Activated T-cell treated with anti-CD3 and anti-CD28 coated beads, Interleukin-2, amount 50 U/mL, for 24 hours (primary cell): ENCODE results near the gene HOXB4.

Source experiments
- DNase-seq: peaks from one replicate; pipeline ENCODE4 v3.0.0-alpha.2; 2020
- H3K27ac Mint-ChIP-seq: 2 replicates; pipeline ENCODE4 v1.8.0; 2020; ENCODE audit warnings: mild to moderate bottlenecking, mixed read lengths
- H3K27me3 Mint-ChIP-seq: 2 replicates; pipeline ENCODE4 v1.8.0; 2020; ENCODE audit warnings: mixed read lengths
- H3K36me3 Mint-ChIP-seq: 2 replicates; pipeline ENCODE4 v1.8.0; 2020; ENCODE audit warnings: low read depth, mixed read lengths
- H3K4me1 Mint-ChIP-seq: 2 replicates; pipeline ENCODE4 v1.8.0; 2020; ENCODE audit warnings: low read depth, mixed read lengths
- H3K4me3 Mint-ChIP-seq: 2 replicates; pipeline ENCODE4 v1.8.0; 2020; ENCODE audit warnings: mild to moderate bottlenecking, moderate library complexity, mixed read lengths
- H3K9me3 Mint-ChIP-seq: 2 replicates; pipeline ENCODE4 v1.8.0; 2020; ENCODE audit warnings: mixed read lengths

HOXB4 gene

DNA sequence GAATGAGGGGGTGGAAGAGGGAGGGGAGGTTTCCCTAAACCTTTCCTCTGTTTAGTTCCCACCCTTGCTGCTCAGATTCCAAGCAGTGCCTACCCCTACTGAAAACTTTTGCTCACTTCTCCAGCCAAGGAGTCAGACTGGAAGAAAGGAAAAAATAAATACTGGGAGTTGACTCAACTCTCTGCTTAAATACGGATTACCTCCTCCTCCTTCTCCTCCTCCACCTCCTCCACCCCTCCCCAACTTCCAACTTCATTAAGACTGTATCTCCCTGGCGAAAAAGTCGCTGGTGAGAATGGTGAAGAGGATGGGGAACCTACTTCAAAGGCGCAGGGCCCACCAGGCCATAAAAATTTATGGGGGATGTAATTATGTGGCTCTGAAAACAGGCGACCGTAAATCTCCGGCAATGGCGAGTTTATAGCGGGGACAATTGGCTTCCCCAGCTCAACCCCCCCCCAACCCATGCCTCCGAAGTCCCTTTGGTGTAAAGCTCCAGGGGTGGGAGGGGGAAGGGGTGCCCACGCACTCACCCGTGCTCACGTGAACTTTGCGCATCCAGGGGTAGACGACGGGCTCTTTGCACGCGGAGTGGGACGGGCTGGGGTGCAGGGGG, 712 bp downstream of the HOXB4 start:
- Mint-ChIP-seq H3K27ac (peak overlapping the region; percentile 38), H3K27me3 (peaks cover 62% of the 10 kb centered on the region), H3K36me3 (no peaks in the 10 kb centered on the region), H3K9me3 (no peaks in the 10 kb centered on the region), H3K4me3 (peak overlapping the region; percentile 75), H3K4me1 (peaks cover 47% of the 10 kb centered on the region)
- peak; percentile 42 for DNase-seq

DNA sequence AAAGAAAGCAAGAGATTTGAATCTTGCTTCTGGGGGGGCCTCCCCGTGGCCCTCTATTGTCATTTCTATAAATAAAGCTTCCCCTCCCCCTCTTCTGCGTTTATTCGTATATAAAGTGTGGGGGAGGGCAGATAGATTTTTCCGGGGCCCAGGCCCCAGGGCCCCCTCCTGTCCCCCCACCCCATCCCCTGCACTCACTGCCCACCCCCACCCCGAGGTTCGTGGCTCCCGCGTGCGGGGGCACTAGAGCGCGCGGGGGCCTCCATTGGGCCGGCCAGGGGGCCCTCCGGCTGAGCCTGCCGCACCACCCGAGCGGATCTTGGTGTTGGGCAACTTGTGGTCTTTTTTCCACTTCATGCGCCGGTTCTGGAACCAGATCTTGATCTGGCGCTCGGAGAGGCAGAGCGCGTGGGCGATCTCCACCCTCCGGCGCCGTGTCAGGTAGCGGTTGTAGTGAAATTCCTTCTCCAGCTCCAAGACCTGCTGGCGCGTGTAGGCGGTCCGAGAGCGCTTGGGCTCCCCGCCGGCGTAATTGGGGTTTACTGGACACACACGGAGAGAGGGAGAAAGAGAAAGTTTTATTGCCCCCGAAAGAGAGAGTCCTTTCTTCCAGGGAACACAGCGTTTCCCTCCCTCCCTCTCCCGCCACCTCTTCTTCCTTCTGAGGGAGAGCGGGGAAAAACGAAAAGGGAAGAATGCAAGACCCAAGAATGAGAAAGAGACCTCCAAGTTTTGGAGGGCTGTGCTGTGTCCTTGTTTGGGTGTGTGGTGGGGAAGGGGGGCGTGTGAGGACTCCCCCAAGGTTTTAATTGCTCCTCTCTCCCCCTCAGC, 1.5 kb downstream of the HOXB4 start:
- H3K27me3 Mint-ChIP-seq = peaks cover 56% of the 10 kb centered on the region
- peak overlapping the region; percentile 29 for H3K27ac Mint-ChIP-seq
- DNase-seq = no peak

DNA sequence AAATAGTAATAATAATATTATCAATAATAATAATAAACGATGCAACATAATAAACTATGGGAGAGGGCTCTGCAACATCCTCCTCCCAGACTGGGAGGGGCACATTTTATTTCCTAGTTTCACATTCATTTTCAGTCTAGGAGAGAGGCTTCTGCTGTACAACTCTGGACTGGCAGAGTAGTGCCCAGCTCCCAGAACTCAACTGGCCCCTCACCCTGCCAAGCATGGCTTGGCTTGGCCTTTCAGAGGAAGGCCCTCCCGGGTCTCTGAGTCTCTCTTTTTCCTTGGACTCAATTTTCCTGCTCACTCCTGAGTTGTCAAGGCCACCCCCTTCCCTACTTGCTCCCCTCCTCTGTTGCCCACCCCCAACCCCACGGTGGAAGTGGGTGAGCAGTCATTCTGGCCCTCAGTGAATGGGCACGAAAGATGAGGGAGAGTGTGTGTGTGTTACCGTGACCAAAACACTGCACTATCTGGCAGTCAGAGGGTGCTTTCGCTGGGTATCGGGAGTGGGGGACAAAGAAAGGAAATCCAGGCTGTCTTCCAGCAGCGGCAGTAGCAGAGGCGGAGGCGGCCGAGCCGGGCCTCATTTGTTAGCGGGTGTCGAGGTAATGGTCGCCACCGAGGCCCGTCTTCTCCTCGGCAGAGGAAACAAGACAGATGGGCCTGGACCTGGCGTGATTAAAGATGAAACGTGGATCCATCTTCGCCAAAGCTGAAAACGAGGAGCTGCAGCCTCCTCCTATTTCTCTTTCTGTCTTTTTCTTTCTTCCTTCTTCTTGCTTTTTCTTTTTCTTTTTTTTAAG, 2.3 kb downstream of the HOXB4 start:
- Mint-ChIP-seq H3K4me1 (peaks cover 35% of the 10 kb centered on the region), H3K27ac (no peak overlapping the region), H3K27me3 (peaks cover 48% of the 10 kb centered on the region), H3K9me3 (no peaks in the 10 kb centered on the region), H3K4me3 (no peak overlapping the region), H3K36me3 (no peaks in the 10 kb centered on the region)
- no peak for DNase-seq

More for the DNA sequence above, 1.5 kb downstream of the HOXB4 start:
- Mint-ChIP-seq H3K36me3 (no peaks in the 10 kb centered on the region), H3K9me3 (no peaks in the 10 kb centered on the region), H3K4me3 (peak overlapping the region; percentile 75), H3K4me1 (peaks cover 43% of the 10 kb centered on the region)

DNA sequence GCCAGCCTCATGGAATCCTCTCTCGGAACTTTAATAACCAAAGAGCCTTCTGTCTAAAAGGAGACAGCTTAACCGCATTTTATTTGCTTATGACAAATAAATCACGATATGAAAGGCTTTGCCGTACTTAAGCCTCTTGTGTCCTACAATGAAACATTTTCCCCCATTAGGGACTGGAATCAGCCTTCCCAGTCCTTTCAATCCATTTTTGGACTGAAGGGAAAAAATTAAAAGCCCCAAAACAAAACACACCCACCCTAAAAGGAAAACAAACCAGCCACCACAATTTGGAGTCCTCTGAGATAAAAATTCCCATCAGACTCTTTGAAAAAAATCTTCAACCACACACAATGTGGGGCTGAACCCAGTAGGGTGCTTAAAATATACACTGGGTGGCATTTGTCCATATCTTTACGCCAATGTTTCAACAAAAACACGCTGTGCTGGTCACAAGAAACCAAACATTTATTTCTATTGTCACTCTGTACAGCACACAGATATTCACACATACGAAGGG, 3.0 kb downstream of the HOXB4 start:
- Mint-ChIP-seq H3K27me3 (peaks cover 43% of the 10 kb centered on the region), H3K27ac (no peak overlapping the region), H3K4me3 (no peak overlapping the region), H3K36me3 (no peaks in the 10 kb centered on the region), H3K4me1 (peaks cover 29% of the 10 kb centered on the region), H3K9me3 (no peaks in the 10 kb centered on the region)
- no peak for DNase-seq

DNA sequence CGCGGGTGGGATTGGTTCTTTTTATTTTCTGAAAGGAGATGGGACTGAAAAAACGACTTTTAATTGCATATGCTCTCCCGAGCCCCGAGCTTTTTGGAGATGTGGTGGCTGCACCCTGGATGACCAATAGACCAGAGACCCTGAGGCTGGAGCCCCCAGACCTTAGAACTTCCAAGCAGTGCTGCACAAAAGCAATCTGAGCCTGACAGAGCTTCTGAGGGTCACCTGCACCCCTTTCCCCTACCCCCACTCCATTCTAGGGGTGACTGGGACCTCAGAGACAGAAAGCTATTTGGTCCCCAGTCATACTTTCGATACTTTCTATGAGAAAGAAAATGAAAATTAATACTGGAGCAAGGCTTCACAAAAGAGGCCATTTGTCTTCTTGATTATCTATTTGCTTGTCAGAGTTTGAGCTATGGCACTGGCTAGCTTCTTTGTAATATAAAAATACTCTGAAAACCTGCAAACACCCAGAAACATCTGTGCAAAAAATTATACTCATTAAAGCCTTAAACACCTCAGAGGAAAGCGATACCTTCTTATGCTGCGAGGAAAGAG, 3.6 kb downstream of the HOXB4 start:
- Mint-ChIP-seq H3K27ac (no peak overlapping the region), H3K36me3 (no peaks in the 10 kb centered on the region), H3K4me1 (peaks cover 26% of the 10 kb centered on the region), H3K4me3 (no peak overlapping the region), H3K27me3 (peaks cover 38% of the 10 kb centered on the region), H3K9me3 (no peaks in the 10 kb centered on the region)
- no peak for DNase-seq

DNA sequence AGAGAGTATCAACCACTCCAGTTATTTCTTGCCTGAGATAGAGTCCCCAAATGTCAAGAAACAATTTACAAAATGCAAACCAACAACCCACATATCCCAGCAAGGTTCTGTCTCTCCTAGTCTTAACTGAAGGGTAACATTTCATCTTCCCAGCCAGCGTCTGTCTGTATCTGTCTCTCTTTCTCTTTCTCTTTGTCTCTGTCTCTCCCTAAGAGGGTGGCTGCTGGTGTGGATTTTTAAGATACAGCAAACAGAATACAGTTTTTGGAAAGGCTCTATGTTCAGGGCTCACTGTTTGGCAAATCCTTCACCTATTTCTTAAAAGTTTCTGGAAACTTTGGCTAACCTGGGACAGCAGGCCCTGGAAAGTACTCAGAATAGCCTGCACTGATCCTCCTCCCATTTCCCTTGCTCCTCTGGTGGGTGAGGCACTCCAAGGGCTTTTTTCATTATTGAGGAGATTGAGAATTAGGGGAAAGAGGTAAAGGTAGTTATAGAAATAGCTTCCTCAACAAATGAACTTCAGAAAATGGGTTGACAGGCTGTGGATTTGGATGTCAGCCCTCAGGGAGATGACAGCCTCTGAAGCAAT, 6.2 kb downstream of the HOXB4 start:
- Mint-ChIP-seq H3K4me3 (no peak overlapping the region), H3K27me3 (peaks cover 17% of the 10 kb centered on the region), H3K36me3 (no peaks in the 10 kb centered on the region), H3K27ac (no peak overlapping the region), H3K9me3 (no peaks in the 10 kb centered on the region), H3K4me1 (peaks cover 10% of the 10 kb centered on the region)
- DNase-seq = no peak

DNA sequence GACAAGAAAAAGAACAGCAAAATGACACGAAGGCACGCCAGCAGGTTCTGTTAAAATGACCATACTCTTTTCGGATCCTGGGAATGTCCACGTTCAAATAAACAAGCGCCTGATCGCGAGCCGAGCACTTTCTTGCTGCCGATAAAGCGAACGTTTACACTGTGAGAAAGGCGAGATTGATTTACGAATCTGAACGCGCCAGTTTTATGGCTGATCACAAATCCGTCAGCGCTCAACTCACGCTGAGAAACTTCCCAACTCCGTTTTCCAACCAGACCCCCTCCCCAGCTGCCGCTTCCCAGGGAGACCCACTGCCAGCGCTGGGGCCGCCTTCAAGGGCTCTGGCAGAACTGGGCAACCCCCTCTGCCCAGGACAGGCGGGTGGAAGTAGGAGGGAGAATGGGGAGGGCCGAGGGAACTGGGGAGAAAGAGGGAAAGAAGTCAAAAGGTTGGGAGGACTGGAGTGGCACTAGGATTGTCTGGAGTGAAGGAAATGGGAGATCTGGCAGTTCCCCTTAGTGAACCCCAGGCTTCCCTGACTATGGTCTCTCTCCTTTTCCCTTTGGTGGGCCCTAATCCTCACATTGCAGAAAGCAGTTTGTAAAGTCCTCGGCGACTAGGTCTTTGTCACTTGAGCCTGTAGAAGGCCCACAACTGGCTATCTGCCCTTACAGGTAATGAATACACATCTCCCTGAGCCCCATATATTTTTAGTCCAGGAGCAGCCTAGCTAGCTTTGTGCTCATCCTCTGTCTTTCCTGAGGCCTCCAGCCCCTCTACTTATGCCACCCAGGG, 6.9 kb downstream of the HOXB4 start:
- no peak for DNase-seq
- no peak overlapping the region for H3K4me3 Mint-ChIP-seq
- no peaks in the 10 kb centered on the region for H3K36me3 Mint-ChIP-seq
- no peaks in the 10 kb centered on the region for H3K9me3 Mint-ChIP-seq
- H3K27me3 Mint-ChIP-seq = peaks cover 14% of the 10 kb centered on the region
- H3K27ac Mint-ChIP-seq = no peak overlapping the region
- H3K4me1 Mint-ChIP-seq = peaks cover 7% of the 10 kb centered on the region

DNA sequence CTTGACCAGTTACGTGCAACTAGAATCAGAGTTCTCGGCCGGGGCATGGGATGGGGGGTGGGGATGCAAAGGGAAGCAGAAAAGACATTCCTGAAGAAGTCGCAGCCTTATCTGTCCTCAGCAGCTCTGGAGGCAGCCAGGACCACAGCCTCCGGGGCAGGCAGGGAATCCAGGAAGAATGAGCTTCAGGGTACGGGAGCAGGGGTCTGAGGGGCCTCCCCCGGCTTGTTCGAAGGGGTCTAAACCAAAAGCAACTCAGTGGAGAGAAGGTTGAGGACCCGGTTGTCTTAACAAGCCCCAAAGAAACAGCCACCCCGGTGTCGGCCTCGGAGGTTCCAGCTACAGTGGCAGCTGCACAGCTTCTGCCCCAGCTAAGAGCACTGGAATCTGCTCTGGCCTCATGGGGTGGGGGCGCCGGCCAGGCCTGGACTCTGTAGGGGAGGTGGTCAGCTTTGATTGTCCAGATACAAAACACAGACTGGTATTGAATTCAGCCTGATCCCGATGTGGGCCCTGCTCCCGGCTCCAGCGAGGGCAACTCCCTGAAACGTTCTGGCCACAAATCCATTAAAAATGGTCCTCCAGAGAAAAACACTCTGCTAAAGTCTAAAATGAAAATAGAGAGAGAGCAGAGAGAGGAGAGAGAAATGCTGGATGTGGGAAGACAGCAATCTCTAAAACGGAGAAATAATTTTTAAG, 7.7 kb downstream of the HOXB4 start:
- Mint-ChIP-seq H3K4me3 (no peak overlapping the region), H3K27ac (no peak overlapping the region), H3K36me3 (no peaks in the 10 kb centered on the region), H3K9me3 (no peaks in the 10 kb centered on the region), H3K27me3 (peaks cover 11% of the 10 kb centered on the region), H3K4me1 (peaks cover 4% of the 10 kb centered on the region)
- no peak for DNase-seq

DNA sequence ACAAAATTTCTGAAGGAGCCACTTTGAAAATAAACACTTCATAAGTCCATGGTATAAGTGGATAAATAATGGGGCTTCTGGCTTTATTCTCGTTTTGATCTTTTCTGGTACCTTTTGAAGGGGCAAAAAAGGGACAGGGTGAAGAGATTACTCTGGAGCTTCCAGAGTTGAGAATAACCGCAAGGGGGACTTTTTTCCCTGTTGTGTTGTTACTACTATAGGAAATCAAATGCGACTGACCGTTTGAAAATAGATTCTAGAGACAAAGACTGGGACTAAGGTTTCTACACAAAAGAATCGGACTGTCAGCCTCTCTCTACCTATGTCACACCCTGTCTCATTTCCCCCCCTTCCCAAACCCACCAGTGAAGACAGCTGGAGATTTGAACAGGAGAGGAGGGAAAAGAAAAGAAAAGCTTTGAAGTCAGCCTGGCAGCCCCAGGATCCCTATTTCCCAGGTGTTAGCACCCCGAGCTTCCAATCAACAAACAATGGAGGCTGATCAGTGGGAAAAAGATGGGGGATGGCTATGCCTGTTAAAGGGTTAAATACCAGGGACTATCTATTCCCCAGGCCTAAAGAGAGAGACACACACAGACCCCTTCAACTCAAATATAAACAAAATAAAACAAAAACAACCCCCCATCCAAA, 8.4 kb downstream of the HOXB4 start:
- H3K27ac Mint-ChIP-seq = no peak overlapping the region
- no peaks in the 10 kb centered on the region for H3K36me3 Mint-ChIP-seq
- no peak overlapping the region for H3K4me3 Mint-ChIP-seq
- peaks cover 4% of the 10 kb centered on the region for H3K4me1 Mint-ChIP-seq
- H3K9me3 Mint-ChIP-seq = no peaks in the 10 kb centered on the region
- no peak for DNase-seq
- peaks cover 9% of the 10 kb centered on the region for H3K27me3 Mint-ChIP-seq

DNA sequence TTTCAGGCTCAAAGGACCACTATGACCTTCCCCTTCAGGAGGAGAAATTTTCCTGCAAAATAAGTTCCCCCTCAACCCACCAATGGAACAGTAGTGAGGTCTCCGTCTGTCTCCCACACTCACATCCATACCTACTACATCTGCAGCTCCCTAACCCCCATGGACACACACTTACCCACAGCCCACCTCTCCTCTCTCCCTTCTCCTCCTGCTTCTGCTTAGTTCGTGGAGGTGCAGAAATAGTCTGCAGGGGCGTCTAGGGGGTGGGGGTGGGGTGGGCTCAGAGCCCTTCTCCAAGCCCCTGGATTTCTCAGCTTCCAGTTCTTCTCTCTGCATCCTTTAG, 8.9 kb downstream of the HOXB4 start:
- H3K27ac Mint-ChIP-seq = no peak overlapping the region
- H3K9me3 Mint-ChIP-seq = no peaks in the 10 kb centered on the region
- DNase-seq = no peak
- peaks cover 5% of the 10 kb centered on the region for H3K27me3 Mint-ChIP-seq
- H3K4me1 Mint-ChIP-seq = peaks cover 7% of the 10 kb centered on the region
- H3K36me3 Mint-ChIP-seq = no peaks in the 10 kb centered on the region
- H3K4me3 Mint-ChIP-seq = no peak overlapping the region

DNA sequence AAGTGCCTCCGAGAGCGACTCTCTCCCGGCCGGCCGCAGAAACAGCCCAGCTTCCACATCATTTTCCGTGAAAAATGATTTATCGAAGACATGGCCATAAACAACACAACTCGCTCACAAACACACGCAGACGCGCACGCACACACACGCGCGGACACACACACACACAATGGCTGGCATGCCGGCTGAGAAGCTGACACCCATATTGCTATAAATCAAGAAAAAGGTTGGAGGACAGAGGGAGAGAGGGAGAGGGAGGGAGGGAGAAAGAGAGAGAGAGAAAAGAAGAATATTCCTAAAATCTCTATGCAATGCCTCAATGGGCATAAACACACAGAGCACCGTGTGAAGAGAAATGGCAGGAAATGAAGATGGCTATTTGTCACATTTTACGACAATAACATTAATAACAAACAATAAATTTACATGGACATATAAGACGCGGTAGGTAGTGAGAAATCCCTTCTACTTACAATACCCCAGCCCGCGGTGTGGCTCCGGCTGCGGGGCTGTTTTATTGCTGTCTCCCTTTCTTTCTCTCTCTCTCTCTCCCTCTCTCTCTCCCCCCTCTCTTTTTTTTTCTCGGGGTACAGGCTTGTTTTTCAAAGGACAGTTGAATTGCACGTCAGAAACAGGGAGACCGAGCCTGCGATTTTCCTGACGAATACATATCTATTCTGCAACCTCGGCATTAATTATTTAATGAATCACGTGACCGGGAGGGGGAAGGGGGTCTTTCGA, 9.5 kb downstream of the HOXB4 start:
- Mint-ChIP-seq H3K36me3 (no peaks in the 10 kb centered on the region), H3K27ac (no peak overlapping the region), H3K27me3 (peaks cover 5% of the 10 kb centered on the region), H3K4me3 (peak overlapping the region; percentile 29), H3K4me1 (peaks cover 10% of the 10 kb centered on the region), H3K9me3 (no peaks in the 10 kb centered on the region)
- no peak for DNase-seq

DNA sequence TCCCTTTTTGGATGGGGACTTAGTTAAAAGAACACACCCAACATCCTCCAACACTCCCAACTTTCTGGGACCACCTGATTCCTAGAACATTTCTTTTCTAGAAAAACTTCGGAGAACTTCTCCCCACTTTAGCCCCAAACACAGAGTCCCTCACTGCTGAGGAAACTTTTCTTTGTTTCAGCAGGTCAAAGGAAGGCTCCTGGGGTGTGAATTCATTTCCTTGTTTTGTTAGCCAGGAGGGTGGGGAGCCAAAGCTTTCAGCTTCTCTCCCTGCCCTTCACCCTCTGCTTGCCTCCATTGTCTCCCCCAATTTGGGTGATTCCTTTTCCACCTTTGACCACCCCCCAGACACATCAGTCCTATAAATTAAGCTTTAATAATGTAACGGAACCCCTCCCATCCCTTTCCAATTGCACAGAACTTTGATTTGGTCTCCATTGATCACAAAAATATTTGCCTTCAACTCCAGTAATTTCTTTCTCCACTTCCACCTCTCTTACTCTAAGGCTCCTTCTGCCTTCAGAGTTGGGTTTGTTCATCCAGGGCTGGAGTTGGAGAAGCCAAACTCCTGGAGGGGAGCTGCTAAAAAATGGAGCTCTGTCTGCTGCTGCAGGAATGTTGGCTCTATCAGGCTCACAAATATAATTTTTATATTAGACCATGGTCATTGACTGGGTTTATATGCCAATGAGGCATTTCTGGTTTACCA, 10.3 kb downstream of the HOXB4 start:
- no peaks in the 10 kb centered on the region for H3K9me3 Mint-ChIP-seq
- H3K4me3 Mint-ChIP-seq = no peak overlapping the region
- peaks cover 14% of the 10 kb centered on the region for H3K27me3 Mint-ChIP-seq
- H3K27ac Mint-ChIP-seq = no peak overlapping the region
- no peak for DNase-seq
- no peaks in the 10 kb centered on the region for H3K36me3 Mint-ChIP-seq
- peaks cover 10% of the 10 kb centered on the region for H3K4me1 Mint-ChIP-seq
